Measurements from ENCODE around the gene MARVELD1. TPM values are rescaled to one million over a fixed set of nuclear protein-coding genes. Genes with fewer than 3 reads are reported as not detected.
A peak's percentile ranks its signal among the peaks of the same experiment; 100 is the strongest.

The MARVELD1 gene
- total RNA-seq, 2 donors from 2014 or later, result 4.3 to 6.5 TPM

DNA sequence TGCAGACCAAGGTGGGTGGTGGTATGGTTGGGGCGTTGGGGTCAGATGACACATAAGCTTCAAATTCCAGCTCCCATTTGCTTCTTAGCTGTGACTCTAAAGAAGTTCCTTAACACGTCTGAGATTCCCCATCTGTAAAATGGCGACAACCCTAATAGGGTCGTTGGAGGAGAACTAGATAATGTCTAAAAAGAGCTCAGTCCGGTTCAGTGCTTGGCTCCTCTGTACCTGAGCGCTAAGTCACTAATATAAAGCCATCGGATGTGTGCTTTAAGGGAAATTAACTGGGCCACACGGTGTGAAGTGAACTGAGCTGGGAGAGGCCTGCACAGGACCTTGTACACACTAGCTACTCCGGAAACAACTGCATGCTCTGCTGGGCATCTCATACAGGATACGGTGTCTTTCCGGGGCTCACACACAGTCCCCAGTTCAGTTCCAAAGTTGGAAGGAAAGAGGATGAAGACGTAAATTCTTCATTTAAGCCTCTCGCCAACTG, 22.9 kb downstream of the MARVELD1 start:
- Histone ChIP-seq H3K27me3 (no peaks in the 10 kb centered on the region), H3K36me3 (replicated peaks in 1 of 2; ENCODE audit: insufficient read depth in 1 of 2, low read depth in 2 of 2) (no peaks in the 10 kb centered on the region), H3K9me3 (no peaks in the 10 kb centered on the region), H3K4me3 (no peak overlapping the region), H3K4me1 (peaks cover 16% of the 10 kb centered on the region), H3K27ac (peak overlapping the region; percentile 82 to 96 (median 94))
- intact Hi-C loops (cut with DNase I), result no loop called here
- TF ChIP-seq POLR2A (IDR thresholded peaks at IDR 0.05), result no peak
- TF ChIP-seq, protein P1, sequence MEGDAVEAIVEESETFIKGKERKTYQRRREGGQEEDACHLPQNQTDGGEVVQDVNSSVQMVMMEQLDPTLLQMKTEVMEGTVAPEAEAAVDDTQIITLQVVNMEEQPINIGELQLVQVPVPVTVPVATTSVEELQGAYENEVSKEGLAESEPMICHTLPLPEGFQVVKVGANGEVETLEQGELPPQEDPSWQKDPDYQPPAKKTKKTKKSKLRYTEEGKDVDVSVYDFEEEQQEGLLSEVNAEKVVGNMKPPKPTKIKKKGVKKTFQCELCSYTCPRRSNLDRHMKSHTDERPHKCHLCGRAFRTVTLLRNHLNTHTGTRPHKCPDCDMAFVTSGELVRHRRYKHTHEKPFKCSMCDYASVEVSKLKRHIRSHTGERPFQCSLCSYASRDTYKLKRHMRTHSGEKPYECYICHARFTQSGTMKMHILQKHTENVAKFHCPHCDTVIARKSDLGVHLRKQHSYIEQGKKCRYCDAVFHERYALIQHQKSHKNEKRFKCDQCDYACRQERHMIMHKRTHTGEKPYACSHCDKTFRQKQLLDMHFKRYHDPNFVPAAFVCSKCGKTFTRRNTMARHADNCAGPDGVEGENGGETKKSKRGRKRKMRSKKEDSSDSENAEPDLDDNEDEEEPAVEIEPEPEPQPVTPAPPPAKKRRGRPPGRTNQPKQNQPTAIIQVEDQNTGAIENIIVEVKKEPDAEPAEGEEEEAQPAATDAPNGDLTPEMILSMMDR (IDR thresholded peaks at IDR 0.05), result no peak
- 64% methylated on average over 13 of the region's 13 CpGs for WGBS, 2 donors
- ATAC-seq, result peak; percentile 23
- DNase-seq, result no peak

DNA sequence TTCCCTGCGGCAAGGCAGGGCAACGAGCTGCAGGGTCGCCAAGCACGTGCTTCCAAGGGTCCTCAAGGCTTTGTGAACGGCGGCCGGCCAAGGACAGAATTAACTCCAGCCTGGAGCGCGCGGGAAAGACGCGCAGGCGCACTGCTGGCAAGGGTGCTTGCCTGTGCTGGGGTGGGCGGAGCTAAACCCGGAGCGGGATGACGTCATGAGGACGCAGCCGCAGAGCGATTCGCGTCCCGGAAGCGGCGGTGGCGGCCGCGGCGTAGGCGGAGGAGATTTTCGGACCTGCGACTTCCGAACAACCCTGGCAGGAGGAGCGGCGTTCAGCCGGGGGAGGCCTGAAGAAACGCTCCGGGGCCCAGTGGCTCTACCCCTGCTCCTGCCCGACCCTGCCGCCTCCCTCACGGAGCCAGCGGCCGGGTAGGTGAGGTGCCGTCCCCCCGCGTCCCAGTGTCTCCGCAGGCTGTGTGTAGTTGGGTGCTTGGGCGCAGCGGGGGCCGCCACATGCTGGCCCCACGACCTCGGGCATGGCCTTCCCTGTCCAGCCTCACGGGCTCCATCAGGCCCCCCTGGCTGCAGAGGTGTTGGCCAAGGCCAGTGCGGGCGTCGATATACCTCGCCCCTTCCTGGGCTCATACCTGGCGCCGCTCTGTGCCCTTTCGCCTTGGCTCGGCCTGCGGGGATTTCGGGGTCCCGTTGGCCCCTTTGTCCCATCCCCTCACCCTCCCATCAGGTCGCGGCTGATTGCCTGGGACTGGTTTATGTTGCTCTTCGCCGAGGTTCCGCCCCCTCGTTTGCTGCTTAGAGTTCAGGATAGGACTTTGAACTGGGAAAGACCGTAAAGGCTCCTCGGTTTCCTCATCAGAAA, 23.6 kb downstream of the MARVELD1 start, which contains the start of gene ZFYVE27:
Gene ZFYVE27 (plus strand): TSS at position 227 of the 868 bp plus-strand sequence. CDS start 1,350 bp downstream, outside the sequence.
- TF ChIP-seq, protein P1 (IDR thresholded peaks at IDR 0.05), result peak in 1 of 7 experiments; percentile 15
- peak; percentile 88 to 97 (median 96) for TF ChIP-seq POLR2A (IDR thresholded peaks at IDR 0.05)
- Histone ChIP-seq H3K36me3 (replicated peaks in 1 of 2; ENCODE audit: insufficient read depth in 1 of 2, low read depth in 2 of 2) (no peaks in the 10 kb centered on the region), H3K27ac (peak within 1 kb of the TSS; percentile 82 to 96 (median 94)), H3K9me3 (no peaks in the 10 kb centered on the region), H3K4me3 (peak within 1 kb of the TSS; percentile 74 to 79), H3K27me3 (no peaks in the 10 kb centered on the region), H3K4me1 (peaks cover 16% of the 10 kb centered on the region)
- ATAC-seq (peak; percentile 98), DNase-seq (peak; percentile 97 to 98 (median 98))
- intact Hi-C loops (cut with DNase I), result no loop called here
- 0% methylated on average over 25 to 65 of the region's 72 CpGs for WGBS, 2 donors

DNA sequence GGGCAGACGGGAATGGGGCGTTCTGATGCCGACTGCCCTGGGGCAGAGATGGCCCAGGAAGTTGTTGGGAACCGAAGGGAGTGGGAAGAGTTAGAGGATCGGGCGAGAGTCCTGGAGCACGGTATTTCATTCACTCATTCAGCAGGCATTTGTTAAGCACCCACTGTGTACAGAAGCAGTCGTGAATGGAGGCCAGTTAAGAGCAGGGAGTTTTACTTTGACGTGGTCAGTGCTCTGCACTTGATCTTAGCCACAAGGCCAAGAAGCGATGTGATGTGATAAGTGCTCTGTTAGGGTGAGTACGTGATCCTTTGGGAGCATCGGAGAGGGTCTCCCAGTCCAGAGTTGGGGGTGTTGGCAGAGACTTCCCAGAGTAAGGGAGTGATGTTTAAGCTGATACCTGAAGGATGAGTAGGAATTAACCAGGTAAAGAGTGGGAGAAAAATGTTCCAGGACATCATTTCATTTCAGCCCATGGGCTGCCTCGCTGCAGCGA, 24.3 kb downstream of the MARVELD1 start:
- ATAC-seq (no peak), DNase-seq (no peak)
- 30 to 31% methylated on average over 14 of the region's 14 CpGs for WGBS, 2 donors
- Histone ChIP-seq H3K27ac (peak overlapping the region in 3 of 4 donors; percentile 82 to 95 (median 92)), H3K4me3 (peak overlapping the region; percentile 74 to 79), H3K4me1 (peaks cover 18% of the 10 kb centered on the region), H3K9me3 (no peaks in the 10 kb centered on the region), H3K36me3 (replicated peaks in 1 of 2; ENCODE audit: insufficient read depth in 1 of 2, low read depth in 2 of 2) (no peaks in the 10 kb centered on the region), H3K27me3 (no peaks in the 10 kb centered on the region)
- intact Hi-C loops (cut with DNase I), result no loop called here
- no peak for TF ChIP-seq POLR2A (IDR thresholded peaks at IDR 0.05)
- TF ChIP-seq, protein P1 (IDR thresholded peaks at IDR 0.05), result no peak

DNA sequence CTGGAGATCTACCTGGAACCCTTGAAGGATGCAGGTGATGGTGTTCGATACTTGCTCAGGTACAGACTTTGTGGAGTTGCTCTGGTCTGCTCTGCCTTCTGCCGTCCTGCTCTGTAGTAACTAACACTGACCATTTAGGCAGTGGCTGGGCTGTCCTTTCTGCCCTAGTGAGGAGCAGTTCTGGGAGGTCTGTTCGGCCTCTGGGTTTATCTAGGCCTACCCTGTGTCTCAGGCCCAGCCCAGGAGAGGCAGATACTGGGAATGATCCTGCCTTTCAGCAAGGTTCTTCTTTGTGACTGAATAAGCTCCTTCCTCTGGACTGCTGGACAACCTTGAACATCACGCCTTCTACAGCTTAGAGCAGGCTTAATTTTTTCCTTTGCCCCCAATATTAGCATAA, 25.1 kb downstream of the MARVELD1 start:
- Histone ChIP-seq H3K9me3 (no peaks in the 10 kb centered on the region), H3K27me3 (no peaks in the 10 kb centered on the region), H3K4me3 (no peak overlapping the region), H3K36me3 (replicated peaks in 1 of 2; ENCODE audit: insufficient read depth in 1 of 2, low read depth in 2 of 2) (no peaks in the 10 kb centered on the region), H3K27ac (no peak overlapping the region), H3K4me1 (peaks cover 26% of the 10 kb centered on the region)
- WGBS, 2 donors, result 79 to 91% methylated on average over 2 to 4 of the region's 4 CpGs
- ATAC-seq (no peak), DNase-seq (no peak)
- TF ChIP-seq, protein P1 (IDR thresholded peaks at IDR 0.05), result no peak
- no peak for TF ChIP-seq POLR2A (IDR thresholded peaks at IDR 0.05)
- intact Hi-C loops (cut with DNase I), result no loop called here

Data from body of pancreas (tissue), 4 donors.